ENCODE results near the gene CAPZB.

CAPZB gene

DNA sequence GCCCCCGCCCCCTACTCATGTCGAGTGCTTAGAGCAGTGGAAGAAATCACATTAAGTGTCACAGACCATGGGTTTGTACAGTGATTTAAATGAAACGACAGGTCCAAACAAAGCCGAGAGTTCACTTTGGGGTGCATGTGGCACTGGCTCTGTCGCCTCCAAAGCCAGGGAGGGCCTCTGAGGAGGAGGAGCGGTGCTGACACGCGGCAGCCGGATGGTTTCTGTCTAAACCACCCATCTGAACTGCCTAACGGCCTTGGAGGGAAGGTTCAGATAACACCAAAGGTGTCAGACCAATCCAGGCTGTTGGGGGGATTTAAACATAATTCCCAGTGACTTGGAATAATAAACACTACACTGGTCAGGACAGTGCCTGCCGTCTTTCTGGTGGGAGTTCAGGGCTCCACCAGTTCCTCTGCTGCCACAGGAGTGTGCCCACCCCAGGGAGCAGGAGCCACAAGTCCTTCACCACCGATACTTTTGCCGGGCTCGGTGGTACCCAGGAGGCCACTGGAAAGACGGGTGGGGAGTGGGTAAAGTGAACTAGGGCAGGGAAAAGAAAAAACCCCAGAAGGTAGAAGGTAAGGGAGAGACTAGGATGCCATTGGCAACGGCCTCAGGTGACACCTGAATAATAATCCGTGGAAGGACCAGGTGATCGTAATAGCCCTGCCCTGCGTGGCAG, 95.0 kb downstream of the CAPZB start:
- Histone ChIP-seq H3K27me3 (ENCODE audit: low read depth, low read length) (no peaks in the 10 kb centered on the region), H3K9me3 (ENCODE audit: control insufficient read depth in 1 of 2, low read length in 2 of 2) (no peaks in the 10 kb centered on the region), H3K36me3 (ENCODE audit: control insufficient read depth in 1 of 2, insufficient read depth in 2 of 2, low read length in 2 of 2) (peaks cover 1 to 3% of the 10 kb centered on the region in 2 donors), H3K4me1 (ENCODE audit: control insufficient read depth in 1 of 2, insufficient read depth in 2 of 2, low read length in 2 of 2) (peaks cover 40 to 56% of the 10 kb centered on the region in 2 donors), H3K27ac (ENCODE audit: low read length) (peak overlapping the region; percentile 70), H3K4me3 (ENCODE audit: low read depth in 1 of 2, low read length in 2 of 2) (no peak overlapping the region)

GRCh38 chr1:19388980-19389379, 96.4 kb downstream of the CAPZB start:
- Histone ChIP-seq H3K4me1 (ENCODE audit: control insufficient read depth in 1 of 2, insufficient read depth in 2 of 2, low read length in 2 of 2) (peaks cover 47 to 69% of the 10 kb centered on the region in 2 donors), H3K27me3 (ENCODE audit: low read depth, low read length) (no peaks in the 10 kb centered on the region), H3K27ac (ENCODE audit: low read length) (no peak overlapping the region), H3K36me3 (ENCODE audit: control insufficient read depth in 1 of 2, insufficient read depth in 2 of 2, low read length in 2 of 2) (peaks cover 6 to 12% of the 10 kb centered on the region in 2 donors), H3K4me3 (ENCODE audit: low read depth in 1 of 2, low read length in 2 of 2) (no peak overlapping the region), H3K9me3 (ENCODE audit: control insufficient read depth in 1 of 2, low read length in 2 of 2) (no peaks in the 10 kb centered on the region)

DNA sequence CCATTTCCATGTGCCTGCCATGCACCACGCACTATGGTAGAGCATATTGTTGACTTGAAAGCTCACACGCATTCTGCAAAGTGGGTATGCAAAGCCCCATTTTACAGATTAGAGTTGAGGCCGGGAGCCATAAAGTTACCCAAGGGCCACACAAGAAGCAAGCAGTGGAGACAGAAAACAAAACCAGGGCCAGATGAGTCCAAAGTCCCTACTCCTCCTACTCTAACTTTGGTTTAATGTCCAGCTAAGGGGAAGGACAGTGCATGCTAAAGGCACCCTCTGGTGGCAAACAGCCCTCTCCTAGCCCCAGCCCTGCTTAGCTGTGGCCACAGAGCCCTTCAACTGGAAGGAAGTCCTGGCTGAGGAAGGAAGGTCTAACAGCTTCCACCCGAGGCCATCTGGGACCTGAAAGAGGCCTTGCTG, 98.3 kb downstream of the CAPZB start:
- peaks cover 9 to 12% of the 10 kb centered on the region in 2 donors for H3K36me3 ChIP-seq (ENCODE audit: control insufficient read depth in 1 of 2, insufficient read depth in 2 of 2, low read length in 2 of 2)
- H3K27me3 ChIP-seq (ENCODE audit: low read depth, low read length): no peaks in the 10 kb centered on the region
- H3K4me3 ChIP-seq (ENCODE audit: low read depth in 1 of 2, low read length in 2 of 2): no peak overlapping the region
- no peaks in the 10 kb centered on the region for H3K9me3 ChIP-seq (ENCODE audit: control insufficient read depth in 1 of 2, low read length in 2 of 2)
- peaks cover 47 to 58% of the 10 kb centered on the region in 2 donors for H3K4me1 ChIP-seq (ENCODE audit: control insufficient read depth in 1 of 2, insufficient read depth in 2 of 2, low read length in 2 of 2)
- H3K27ac ChIP-seq (ENCODE audit: low read length): peak overlapping the region; percentile 46

GRCh38 chr1:19385869-19386591, 99.3 kb downstream of the CAPZB start:
- Histone ChIP-seq H3K4me3 (ENCODE audit: low read depth in 1 of 2, low read length in 2 of 2) (peak overlapping the region in 1 of 2 donors; percentile 17), H3K4me1 (ENCODE audit: control insufficient read depth in 1 of 2, insufficient read depth in 2 of 2, low read length in 2 of 2) (peaks cover 38 to 54% of the 10 kb centered on the region in 2 donors), H3K9me3 (ENCODE audit: control insufficient read depth in 1 of 2, low read length in 2 of 2) (no peaks in the 10 kb centered on the region), H3K27me3 (ENCODE audit: low read depth, low read length) (no peaks in the 10 kb centered on the region), H3K36me3 (ENCODE audit: control insufficient read depth in 1 of 2, insufficient read depth in 2 of 2, low read length in 2 of 2) (peaks cover 12 to 13% of the 10 kb centered on the region in 2 donors), H3K27ac (ENCODE audit: low read length) (peak overlapping the region; percentile 84)

GRCh38 chr1:19385221-19385620, 100.1 kb downstream of the CAPZB start:
- peaks cover 32 to 49% of the 10 kb centered on the region in 2 donors for H3K4me1 ChIP-seq (ENCODE audit: control insufficient read depth in 1 of 2, insufficient read depth in 2 of 2, low read length in 2 of 2)
- no peaks in the 10 kb centered on the region for H3K9me3 ChIP-seq (ENCODE audit: control insufficient read depth in 1 of 2, low read length in 2 of 2)
- peaks cover 13 to 17% of the 10 kb centered on the region in 2 donors for H3K36me3 ChIP-seq (ENCODE audit: control insufficient read depth in 1 of 2, insufficient read depth in 2 of 2, low read length in 2 of 2)
- no peaks in the 10 kb centered on the region for H3K27me3 ChIP-seq (ENCODE audit: low read depth, low read length)
- no peak overlapping the region for H3K4me3 ChIP-seq (ENCODE audit: low read depth in 1 of 2, low read length in 2 of 2)
- peak overlapping the region; percentile 84 for H3K27ac ChIP-seq (ENCODE audit: low read length)

GRCh38 chr1:19384772-19385187, 100.6 kb downstream of the CAPZB start:
- H3K4me1 ChIP-seq (ENCODE audit: control insufficient read depth in 1 of 2, insufficient read depth in 2 of 2, low read length in 2 of 2): peaks cover 27 to 45% of the 10 kb centered on the region in 2 donors
- no peaks in the 10 kb centered on the region for H3K9me3 ChIP-seq (ENCODE audit: control insufficient read depth in 1 of 2, low read length in 2 of 2)
- no peaks in the 10 kb centered on the region for H3K27me3 ChIP-seq (ENCODE audit: low read depth, low read length)
- H3K36me3 ChIP-seq (ENCODE audit: control insufficient read depth in 1 of 2, insufficient read depth in 2 of 2, low read length in 2 of 2): peaks cover 17 to 21% of the 10 kb centered on the region in 2 donors
- H3K27ac ChIP-seq (ENCODE audit: low read length): peak overlapping the region; percentile 84
- no peak overlapping the region for H3K4me3 ChIP-seq (ENCODE audit: low read depth in 1 of 2, low read length in 2 of 2)

GRCh38 chr1:19384113-19384512, 101.2 kb downstream of the CAPZB start:
- H3K9me3 ChIP-seq (ENCODE audit: control insufficient read depth in 1 of 2, low read length in 2 of 2): no peaks in the 10 kb centered on the region
- no peak overlapping the region for H3K4me3 ChIP-seq (ENCODE audit: low read depth in 1 of 2, low read length in 2 of 2)
- H3K27me3 ChIP-seq (ENCODE audit: low read depth, low read length): no peaks in the 10 kb centered on the region
- H3K36me3 ChIP-seq (ENCODE audit: control insufficient read depth in 1 of 2, insufficient read depth in 2 of 2, low read length in 2 of 2): peaks cover 18 to 23% of the 10 kb centered on the region in 2 donors
- H3K27ac ChIP-seq (ENCODE audit: low read length): peak overlapping the region; percentile 66
- peaks cover 27 to 45% of the 10 kb centered on the region in 2 donors for H3K4me1 ChIP-seq (ENCODE audit: control insufficient read depth in 1 of 2, insufficient read depth in 2 of 2, low read length in 2 of 2)

- Histone ChIP-seq H3K27me3 (ENCODE audit: low read depth, low read length) (no peaks in the 10 kb centered on the region), H3K9me3 (ENCODE audit: control insufficient read depth in 1 of 2, low read length in 2 of 2) (no peaks in the 10 kb centered on the region), H3K4me3 (ENCODE audit: low read depth in 1 of 2, low read length in 2 of 2) (no peak overlapping the region), H3K27ac (ENCODE audit: low read length) (no peak overlapping the region), H3K4me1 (ENCODE audit: control insufficient read depth in 1 of 2, insufficient read depth in 2 of 2, low read length in 2 of 2) (peaks cover 25 to 45% of the 10 kb centered on the region in 2 donors), H3K36me3 (ENCODE audit: control insufficient read depth in 1 of 2, insufficient read depth in 2 of 2, low read length in 2 of 2) (peaks cover 31 to 36% of the 10 kb centered on the region in 2 donors)
Measured at GRCh38 chr1:19382222-19382621, 103.1 kb downstream of the CAPZB start.

GRCh38 chr1:19381261-19381660, 104.1 kb downstream of the CAPZB start:
- peaks cover 40 to 45% of the 10 kb centered on the region in 2 donors for H3K36me3 ChIP-seq (ENCODE audit: control insufficient read depth in 1 of 2, insufficient read depth in 2 of 2, low read length in 2 of 2)
- no peak overlapping the region for H3K27ac ChIP-seq (ENCODE audit: low read length)
- peaks cover 15 to 35% of the 10 kb centered on the region in 2 donors for H3K4me1 ChIP-seq (ENCODE audit: control insufficient read depth in 1 of 2, insufficient read depth in 2 of 2, low read length in 2 of 2)
- H3K9me3 ChIP-seq (ENCODE audit: control insufficient read depth in 1 of 2, low read length in 2 of 2): no peaks in the 10 kb centered on the region
- H3K4me3 ChIP-seq (ENCODE audit: low read depth in 1 of 2, low read length in 2 of 2): no peak overlapping the region
- H3K27me3 ChIP-seq (ENCODE audit: low read depth, low read length): no peaks in the 10 kb centered on the region

DNA sequence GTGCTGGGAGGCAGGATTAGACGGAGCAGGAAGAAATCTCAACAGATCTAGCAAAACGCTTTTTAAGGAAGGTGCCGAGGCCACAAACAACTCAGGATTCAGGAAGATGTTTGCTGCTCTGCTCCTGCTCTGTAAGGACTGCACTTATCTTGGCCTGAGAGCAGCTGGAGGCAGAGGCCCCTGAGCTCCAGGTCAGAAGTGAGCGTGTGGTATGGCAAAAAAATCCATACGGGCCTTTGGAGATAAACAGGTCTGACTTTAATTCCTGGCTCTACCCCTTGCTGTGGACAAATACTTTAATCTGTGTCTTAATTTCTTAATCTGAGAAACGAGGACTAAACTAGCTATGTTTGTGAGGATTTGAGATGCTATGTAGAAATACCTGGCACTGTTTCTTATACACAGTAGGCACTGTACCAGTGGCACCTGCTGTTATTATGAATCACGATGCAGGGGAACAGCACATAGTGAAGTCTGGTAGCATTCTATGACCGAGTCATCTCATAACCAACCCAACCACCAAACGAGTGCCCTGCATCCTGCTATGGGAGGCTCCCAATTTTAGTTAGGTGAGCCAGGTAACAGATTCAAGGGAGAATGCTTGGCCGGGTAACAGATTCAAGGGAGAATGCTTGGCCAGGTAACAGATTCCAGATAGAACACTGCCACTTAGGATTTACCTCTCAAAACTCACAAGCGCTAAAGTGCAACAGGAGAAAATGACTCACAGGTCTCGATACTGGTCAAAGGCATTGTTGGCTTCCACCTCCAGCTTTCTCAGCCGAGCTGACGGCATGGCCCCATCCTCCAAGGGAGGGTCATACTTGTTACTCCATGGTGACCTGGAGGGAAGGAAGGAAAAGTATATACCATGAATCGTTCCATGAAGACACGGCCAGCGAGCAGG, 107.3 kb downstream of the CAPZB start:
- Histone ChIP-seq H3K9me3 (ENCODE audit: control insufficient read depth in 1 of 2, low read length in 2 of 2) (no peaks in the 10 kb centered on the region), H3K4me1 (ENCODE audit: control insufficient read depth in 1 of 2, insufficient read depth in 2 of 2, low read length in 2 of 2) (peaks cover 0 to 22% of the 10 kb centered on the region in 2 donors), H3K36me3 (ENCODE audit: control insufficient read depth in 1 of 2, insufficient read depth in 2 of 2, low read length in 2 of 2) (peaks cover 41 to 63% of the 10 kb centered on the region in 2 donors), H3K27ac (ENCODE audit: low read length) (peak overlapping the region; percentile 1), H3K27me3 (ENCODE audit: low read depth, low read length) (no peaks in the 10 kb centered on the region), H3K4me3 (ENCODE audit: low read depth in 1 of 2, low read length in 2 of 2) (no peak overlapping the region)

Data from muscle layer of duodenum (tissue), 2 donors.